GM12878 (cell line): ENCODE measurements around the gene NKD2. TPM values are rescaled to one million over a fixed set of nuclear protein-coding genes. Genes with fewer than 3 reads are reported as not detected.

Experiments
- ATAC-seq: fragments of 200-7000 bp; cut with Tn5 transposase; 3 replicates; pipeline ENCODE4 v1.9.1; 2020; ENCODE audit warnings: mild to moderate bottlenecking, moderate library complexity
- BruUV-seq: library from RNA; stranded (reverse); fragments of 400-500 nt; replicated peaks from 2 replicates; lab custom pipeline; 2021; lab: Mats Ljungman, UMichigan
- CTCF ChIA-PET: fragments of 300-600 bp; sonication (Branson Sonifier 250); formaldehyde crosslinking; extraction: SDS; loops from one replicate; lab custom pipeline; 2021; ENCODE audit warnings: inconsistent platforms; lab: Yijun Ruan, JAX
- POLR2A ChIA-PET: fragments of 350-600 bp; formaldehyde crosslinking; extraction: SDS; loops from one replicate; lab custom pipeline; 2021; ENCODE audit warnings: inconsistent platforms; lab: Charles Lee
- RAD21 ChIA-PET: fragments of 300-600 bp; sonication (Branson Sonifier 250); formaldehyde crosslinking; loops from one replicate; lab custom pipeline; 2023; ENCODE audit warnings: antibody characterized with exemption; ENCODE audit not compliant: unreplicated experiment; lab: Charles Lee
- SMC1A ChIA-PET: fragments of 300-600 bp; sonication (Branson Sonifier 250); formaldehyde crosslinking; loops from one replicate; lab custom pipeline; 2023; ENCODE audit not compliant: unreplicated experiment, uncharacterized antibody; lab: Charles Lee
- DNase-seq: peaks from one replicate; pipeline ENCODE4 v3.0.0-alpha.2; 2011; ENCODE audit warnings: low read depth, low spot score
- FAIRE-seq: peaks from 3 replicates; lab custom pipeline; 2011; peaks lifted over from hg19 to GRCh38; lab: Jason Lieb, UNC
- H2AFZ ChIP-seq: 2 replicates; pipeline ENCODE4 v1.6.0; 2011; ENCODE audit warnings: low read depth, low read length, control low read depth; ENCODE audit not compliant: control insufficient read depth
- H3K27ac ChIP-seq: 2 replicates; pipeline ENCODE4 v1.5.1; 2011; ENCODE audit warnings: control low read depth; ENCODE audit not compliant: control insufficient read depth, insufficient read depth
- H3K27me3 ChIP-seq, 2 experiments: replicated peaks in 1 of 2; 2 replicates each; pipeline versions ENCODE4 v1.6.0 to v1.6.1; 2011; ENCODE audit warnings: low read length in 1 of 2; ENCODE audit not compliant: control insufficient read depth in 2 of 2, insufficient read depth in 2 of 2
- H3K36me3 ChIP-seq, 2 experiments: 2 replicates each; pipeline ENCODE4 v1.5.1; 2011; ENCODE audit warnings: low read length in 1 of 2; ENCODE audit not compliant: control insufficient read depth in 2 of 2, insufficient read depth in 2 of 2
- H3K4me1 ChIP-seq: 2 replicates; pipeline ENCODE4 v1.6.1; 2011; ENCODE audit warnings: mild to moderate bottlenecking, low read length, moderate library complexity, mixed read lengths; ENCODE audit not compliant: control insufficient read depth, insufficient read depth
- H3K4me2 ChIP-seq: 2 replicates; pipeline ENCODE4 v1.6.0; 2011; ENCODE audit warnings: control low read depth; ENCODE audit not compliant: control insufficient read depth, insufficient read depth
- H3K4me3 ChIP-seq: fragments of 200-600 bp; sonication (generic); 2 replicates; pipeline ENCODE4 v1.5.1; 2016
- H3K79me2 ChIP-seq: 2 replicates; pipeline ENCODE4 v1.6.0; 2011; ENCODE audit warnings: low read length; ENCODE audit not compliant: control insufficient read depth, insufficient read depth
- H3K9ac ChIP-seq: 2 replicates; pipeline ENCODE4 v1.8.0; 2011; ENCODE audit warnings: low read length, control low read depth, mixed read lengths; ENCODE audit not compliant: control insufficient read depth, insufficient read depth
- H3K9me3 ChIP-seq: replicated peaks from 3 replicates; pipeline ENCODE4 v1.5.1; 2011; ENCODE audit warnings: mild to moderate bottlenecking, low read length; ENCODE audit not compliant: control insufficient read depth, insufficient read depth
- H4K20me1 ChIP-seq: 2 replicates; pipeline ENCODE4 v1.6.0; 2011; ENCODE audit not compliant: control insufficient read depth, insufficient read depth
- ASH2L ChIP-seq: fragments of 300-600, 200-600 bp; sonication (generic); IDR thresholded peaks from 2 replicates; pipeline ENCODE4 v1.6.1; 2017; ENCODE audit warnings: low read depth, mild to moderate bottlenecking, borderline replicate concordance
- CUX1 ChIP-seq: IDR thresholded peaks from 2 replicates; pipeline ENCODE4 v1.6.1; 2012; ENCODE audit warnings: improper control_type of control experiment, low read depth, low read length; ENCODE audit not compliant: insufficient replicate concordance
- FOS ChIP-seq: IDR thresholded peaks from 3 replicates; pipeline ENCODE4 v1.6.1; 2011; ENCODE audit warnings: borderline replicate concordance; ENCODE audit not compliant: insufficient read length; ENCODE audit errors: extremely low read depth
- MLLT1 ChIP-seq: fragments of 450-650 bp; IDR thresholded peaks from 2 replicates; pipeline ENCODE4 v1.6.1; 2016; ENCODE audit warnings: mild to moderate bottlenecking
- NRF1 ChIP-seq: conservative IDR thresholded peaks from 2 replicates; pipeline ENCODE4 v1.6.1; 2011; ENCODE audit warnings: mild to moderate bottlenecking, low read depth, low read length, improper control_type of control experiment
- PBX3 ChIP-seq: IDR thresholded peaks from 2 replicates; pipeline ENCODE4 v1.6.1; 2011; ENCODE audit warnings: mild to moderate bottlenecking, low read depth, low read length, moderate library complexity; ENCODE audit not compliant: insufficient replicate concordance
- RAD51 ChIP-seq: fragments of 450-650 bp; IDR thresholded peaks from 2 replicates; pipeline ENCODE4 v1.6.1; 2016; ENCODE audit warnings: moderate library complexity, mild to moderate bottlenecking, inconsistent platforms
- REST ChIP-seq: IDR thresholded peaks from 2 replicates; pipeline ENCODE4 v1.6.1; 2012; ENCODE audit warnings: mild to moderate bottlenecking, low read depth, low read length
- RUNX3 ChIP-seq: IDR thresholded peaks from 2 replicates; pipeline ENCODE4 v1.6.1; 2012; ENCODE audit warnings: low read length, inconsistent platforms
- SPI1 ChIP-seq: IDR thresholded peaks from 2 replicates; pipeline ENCODE4 v1.6.1; 2011; ENCODE audit warnings: low read depth, mild to moderate bottlenecking, low read length, moderate library complexity, borderline replicate concordance; ENCODE audit not compliant: insufficient read depth
- TARDBP ChIP-seq: IDR thresholded peaks from 2 replicates; pipeline ENCODE4 v1.6.1; 2016; ENCODE audit warnings: borderline replicate concordance
- TCF3 ChIP-seq: IDR thresholded peaks from 2 replicates; pipeline ENCODE4 v1.6.1; 2012; ENCODE audit warnings: low read depth, mild to moderate bottlenecking, low read length, borderline replicate concordance; ENCODE audit not compliant: insufficient read depth
- WGBS: methylation state at CpG from one replicate; pipeline ENCODE4 v1.1.6; 2016; ENCODE audit warnings: low lambda C conversion rate; ENCODE audit not compliant: insufficient replicate concordance, insufficient coverage; ENCODE audit errors: missing lambda C conversion rate; 5-methylcytosine and 5-hydroxymethylcytosine counted together
- in situ Hi-C: fragments of 300-500 bp; cut with MboI; formaldehyde crosslinking; loops from 9 replicates; pipeline ENCODE4 v1.14.3; 2018; ENCODE audit warnings: mixed read lengths
- intact Hi-C: fragments of 100-400 bp; cut with micrococcal nuclease; formaldehyde crosslinking; loops from one replicate; pipeline ENCODE4 v1.14.2; 2022; ENCODE audit not compliant: unreplicated experiment
- polyA plus RNA-seq, 11 experiments: library from polyadenylated mRNA; depleted of rRNA in 4 of 11; unstranded in 6 of 11; stranded (reverse) in 5 of 11; fragments of >200 nt; fragmentation: Nextera tagmentation in 4 of 11; fragmentation: Illumina TruSeq in 1 of 11; extraction: Ambion mirVana in 4 of 11; extraction: Trizol in 1 of 11; gene quantifications; 1 replicate in 1 of 11; 2 replicates in 10 of 11; pipeline versions ENCODE4 v1.2.1 to v1.2.3, GENCODE V29; 2011 to 2016; ENCODE audit warnings: inconsistent platforms in 2 of 11, missing spikeins in 2 of 11, low read depth in 1 of 11
- total RNA-seq, 4 experiments: library from RNA; depleted of rRNA in 3 of 4; stranded (reverse); fragments of >200 nt in 3 of 4; fragmentation: Illumina TruSeq in 1 of 4; extraction: Trizol in 1 of 4; gene quantifications; 2 replicates each; pipeline versions ENCODE4 v1.2.1 to v1.2.3, GENCODE V29; 2013 to 2021

NKD2 gene
- total and polyA plus RNA-seq, 10 of the 15 experiments (the other 5 are each of a cell fraction or from before 2014, with no cell fraction given): 0.20 to 0.83 (median 0.26) TPM; not detected in 7

- Histone ChIP-seq H3K79me2 (no peaks in the 10 kb centered on the region), H3K9me3 (no peaks in the 10 kb centered on the region), H3K9ac (no peak overlapping the region), H3K27ac (no peak overlapping the region), H3K4me1 (no peaks in the 10 kb centered on the region), H3K36me3 (no peaks in the 10 kb centered on the region), H3K4me2 (no peak overlapping the region), H3K27me3 (peaks cover 4 to 6% of the 10 kb centered on the region in 2 experiments; a peak in 3 of 4 replicates)
- SMC1A ChIA-PET: no interaction called here
- no peak for FAIRE-seq
- RAD21 ChIA-PET: no interaction called here
- intact Hi-C loops (loop anchor here (5.0 kb wide), 1 partner anchor 72 kb away; no protein-coding TSS in a partner anchor), in situ Hi-C loops (no loop called here)
- POLR2A ChIA-PET: no interaction called here
- ATAC-seq: no peak
- CTCF ChIA-PET: interaction anchor here (1.7 kb wide), 1 partner anchor 71 kb away, joined by 5 read pairs; no protein-coding TSS in a partner anchor
- TF ChIP-seq SPI1 (no peak), RAD51 (no peak), PBX3 (no peak), TCF3 (no peak), CUX1 (no peak), TARDBP (no peak), FOS (no peak), MLLT1 (no peak), RUNX3 (no peak), ASH2L (no peak), REST (no peak), NRF1 (no peak)
- TF ChIP-seq, all 136 proteins: peak for 0
- WGBS: 0% methylated on average over 3 of the region's 3 CpGs
- DNase-seq: no peak
- no peak overlapping the region for H2AFZ ChIP-seq
- H4K20me1 ChIP-seq: no peaks in the 10 kb centered on the region; the same call in 1 of the 2 replicates
- no peak overlapping the region for H3K4me3 ChIP-seq
- BruUV-seq: no TSS peak
These were observed 14.4 kb upstream of the NKD2 start for GRCh38 chr5:994272-994607.
